Loucy (cell line): ENCODE results near the gene MCFD2.

Source experiments
- H2AFZ ChIP-seq: fragments of 200-600 bp; sonication (generic); 2 replicates; pipeline ENCODE4 v1.6.0; 2016; ENCODE audit warnings: antibody characterized with exemption, mild to moderate bottlenecking, low read length, moderate library complexity
- H3F3A ChIP-seq: fragments of 200-600 bp; 2 replicates; pipeline ENCODE4 v1.6.0; 2016; ENCODE audit warnings: antibody characterized with exemption, low read depth, mild to moderate bottlenecking
- H3K27me3 ChIP-seq: fragments of 200-600 bp; sonication (generic); 2 replicates; pipeline ENCODE4 v1.6.1; 2014; ENCODE audit warnings: low read length, mild to moderate bottlenecking; ENCODE audit not compliant: insufficient read depth, poor library complexity, severe bottlenecking
- H3K36me3 ChIP-seq: fragments of 200-600 bp; sonication (generic); 2 replicates; pipeline ENCODE4 v1.6.1; 2016; ENCODE audit warnings: low read length; ENCODE audit not compliant: insufficient read depth
- H3K4me1 ChIP-seq: fragments of 200-600 bp; sonication (generic); 2 replicates; pipeline ENCODE4 v1.5.1; 2014; ENCODE audit warnings: low read length, mild to moderate bottlenecking; ENCODE audit not compliant: insufficient read depth, poor library complexity, severe bottlenecking
- H3K4me2 ChIP-seq: fragments of 200-600 bp; sonication (generic); 2 replicates; pipeline ENCODE4 v1.6.0; 2014; ENCODE audit warnings: antibody characterized with exemption, low read length, low read depth, mild to moderate bottlenecking; ENCODE audit not compliant: poor library complexity, severe bottlenecking
- H3K4me3 ChIP-seq: fragments of 200-600 bp; sonication (generic); 2 replicates; pipeline ENCODE4 v1.5.1; 2014; ENCODE audit warnings: low read length, mild to moderate bottlenecking, mixed read lengths; ENCODE audit not compliant: poor library complexity, severe bottlenecking
- H3K79me2 ChIP-seq: fragments of 200-600 bp; sonication (generic); 2 replicates; pipeline ENCODE4 v1.6.1; 2014; ENCODE audit warnings: low read length; ENCODE audit not compliant: insufficient read depth
- H3K9ac ChIP-seq: fragments of 200-600 bp; sonication (generic); 2 replicates; pipeline ENCODE4 v1.6.0; 2014; ENCODE audit warnings: mild to moderate bottlenecking, low read depth, low read length, moderate library complexity; ENCODE audit not compliant: poor library complexity, severe bottlenecking
- H3K9me2 ChIP-seq: fragments of 200-600 bp; sonication (generic); replicated peaks from 2 replicates; pipeline ENCODE4 v1.6.1; 2016; ENCODE audit warnings: low read depth, low read length, mixed read lengths
- H3K9me3 ChIP-seq: fragments of 200-600 bp; sonication (generic); 2 replicates; pipeline ENCODE4 v1.6.1; 2014; ENCODE audit warnings: mild to moderate bottlenecking, antibody characterized with exemption, low read length, low read depth; ENCODE audit not compliant: insufficient read depth
- H4K20me1 ChIP-seq: fragments of 200-600 bp; sonication (generic); 2 replicates; pipeline ENCODE4 v1.6.0; 2014; ENCODE audit warnings: antibody characterized with exemption, low read length, mild to moderate bottlenecking; ENCODE audit not compliant: insufficient read depth, poor library complexity, severe bottlenecking
- CTCF ChIP-seq: fragments of 200-600 bp; sonication (generic); conservative IDR thresholded peaks from 2 replicates; pipeline ENCODE4 v1.5.1; 2014; ENCODE audit warnings: mild to moderate bottlenecking, antibody characterized with exemption, low read length
- EZH2phosphoT487 ChIP-seq: fragments of 200-600 bp; IDR thresholded peaks from 2 replicates; pipeline ENCODE4 v1.6.1; 2018; ENCODE audit warnings: antibody characterized with exemption, mild to moderate bottlenecking, moderate library complexity, borderline replicate concordance

Gene MCFD2

GRCh38 chr2:46888421-46888952, 27.1 kb downstream of the MCFD2 start:
- H3K9me2 ChIP-seq = no peaks in the 10 kb centered on the region
- H3K9me3 ChIP-seq = no peaks in the 10 kb centered on the region
- no peak overlapping the region for H3K4me2 ChIP-seq
- no peak overlapping the region for H3K9ac ChIP-seq
- H2AFZ ChIP-seq = no peak overlapping the region
- H3K4me3 ChIP-seq = no peak overlapping the region
- no peaks in the 10 kb centered on the region for H3K4me1 ChIP-seq
- no peaks in the 10 kb centered on the region for H3K27me3 ChIP-seq
- no peaks in the 10 kb centered on the region for H3K79me2 ChIP-seq
- no peaks in the 10 kb centered on the region for H3F3A ChIP-seq
- TF ChIP-seq EZH2phosphoT487 = no peak
- TF ChIP-seq CTCF = no peak
- H4K20me1 ChIP-seq = no peaks in the 10 kb centered on the region
- H3K36me3 ChIP-seq = no peaks in the 10 kb centered on the region

- Histone ChIP-seq H3K9ac (no peak overlapping the region), H2AFZ (no peak overlapping the region), H3K4me2 (no peak overlapping the region), H3K9me3 (no peaks in the 10 kb centered on the region), H3K27me3 (no peaks in the 10 kb centered on the region), H3K4me3 (no peak overlapping the region), H3K36me3 (no peaks in the 10 kb centered on the region), H4K20me1 (no peaks in the 10 kb centered on the region), H3K9me2 (no peaks in the 10 kb centered on the region), H3K4me1 (no peaks in the 10 kb centered on the region), H3K79me2 (no peaks in the 10 kb centered on the region), H3F3A (no peaks in the 10 kb centered on the region)
- TF ChIP-seq EZH2phosphoT487 (no peak), CTCF (no peak)
These were observed 28.3 kb downstream of the MCFD2 start for GRCh38 chr2:46887028-46887885.

GRCh38 chr2:46886268-46887027, 29.2 kb downstream of the MCFD2 start:
- H3K4me1 ChIP-seq = no peaks in the 10 kb centered on the region
- H2AFZ ChIP-seq = no peak overlapping the region
- H3K9ac ChIP-seq = no peak overlapping the region

More at GRCh38 chr2:46886268-46887027, 29.2 kb downstream of the MCFD2 start:
- Histone ChIP-seq H3K9me2 (no peaks in the 10 kb centered on the region), H3F3A (no peaks in the 10 kb centered on the region), H3K9me3 (no peaks in the 10 kb centered on the region), H3K36me3 (no peaks in the 10 kb centered on the region), H3K4me2 (no peak overlapping the region), H3K4me3 (no peak overlapping the region), H3K27me3 (no peaks in the 10 kb centered on the region), H4K20me1 (no peaks in the 10 kb centered on the region), H3K79me2 (no peaks in the 10 kb centered on the region)
- TF ChIP-seq EZH2phosphoT487 = no peak
- no peak for TF ChIP-seq CTCF
